H54 (cell line): ENCODE results near the gene REPIN1.

ENCODE experiments used
- DNase-seq: peaks from one replicate; pipeline ENCODE4 v3.0.0; 2011; ENCODE audit warnings: low spot score, mixed read lengths; ENCODE audit not compliant: insufficient read length
- FAIRE-seq: peaks from 3 replicates; lab custom pipeline; 2011; peaks lifted over from hg19 to GRCh38; lab: Jason Lieb, UNC
- POLR2A ChIP-seq: IDR thresholded peaks from 2 replicates; pipeline ENCODE4 v1.6.1; 2011; ENCODE audit warnings: low read depth, mild to moderate bottlenecking, low read length

REPIN1 gene

DNA sequence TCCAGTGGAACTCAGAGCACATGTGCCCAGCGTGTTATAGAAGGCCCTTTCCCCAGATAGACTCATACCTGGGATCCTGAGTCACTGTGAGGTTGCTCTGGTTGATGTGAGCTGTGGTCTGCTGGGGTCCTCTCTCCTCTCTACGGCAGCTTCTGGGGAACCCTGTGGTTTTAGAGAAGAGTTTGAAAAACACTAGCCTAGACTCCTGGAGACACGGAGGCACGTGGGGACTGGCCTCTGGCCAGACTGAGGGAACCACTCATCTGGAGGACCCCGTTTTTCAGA is 20.9 kb downstream of the REPIN1 start:
- DNase-seq (no peak), FAIRE-seq (no peak)
- TF ChIP-seq POLR2A: no peak

DNA sequence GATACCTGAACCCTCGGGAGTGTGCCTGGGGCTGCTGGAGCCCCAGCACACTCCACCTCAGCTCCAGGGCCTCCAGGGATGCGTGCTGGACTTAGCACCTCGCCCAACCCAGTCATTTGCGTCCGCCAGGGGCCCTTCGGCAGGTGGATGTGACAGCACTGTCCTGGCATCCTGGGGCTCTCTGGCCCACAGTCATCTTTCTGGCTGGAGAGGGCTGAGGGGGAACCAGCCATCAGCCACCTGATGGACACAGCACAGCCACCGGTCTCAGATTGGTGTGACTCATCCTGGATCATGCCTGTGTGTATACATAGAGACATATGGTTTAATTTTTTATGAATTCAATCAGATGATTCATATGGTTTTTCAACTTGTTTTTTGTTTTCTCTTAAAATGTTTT is 21.6 kb downstream of the REPIN1 start:
- TF ChIP-seq POLR2A: no peak
- no peak for FAIRE-seq
- DNase-seq: no peak

DNA sequence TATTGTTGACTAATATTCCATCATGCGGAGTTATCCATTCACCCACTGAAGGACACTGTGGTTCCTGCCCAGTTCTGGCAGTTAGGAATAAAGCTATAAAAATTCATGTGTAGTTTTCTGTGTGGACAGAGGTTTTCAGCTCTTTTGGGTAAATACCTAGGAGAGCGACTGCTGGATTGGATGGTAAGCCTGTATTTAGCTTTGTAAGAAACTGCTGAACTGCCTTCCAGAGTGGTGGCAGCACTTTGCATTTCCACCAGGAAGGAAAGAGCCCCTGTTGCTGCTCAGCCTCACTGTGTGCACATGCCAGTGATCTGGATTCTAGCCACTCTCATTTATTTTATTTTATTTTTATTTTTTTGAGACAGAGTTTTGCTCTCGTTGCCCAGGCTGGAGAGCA is 24.7 kb downstream of the REPIN1 start:
- TF ChIP-seq POLR2A: no peak
- no peak for DNase-seq
- no peak for FAIRE-seq

DNA sequence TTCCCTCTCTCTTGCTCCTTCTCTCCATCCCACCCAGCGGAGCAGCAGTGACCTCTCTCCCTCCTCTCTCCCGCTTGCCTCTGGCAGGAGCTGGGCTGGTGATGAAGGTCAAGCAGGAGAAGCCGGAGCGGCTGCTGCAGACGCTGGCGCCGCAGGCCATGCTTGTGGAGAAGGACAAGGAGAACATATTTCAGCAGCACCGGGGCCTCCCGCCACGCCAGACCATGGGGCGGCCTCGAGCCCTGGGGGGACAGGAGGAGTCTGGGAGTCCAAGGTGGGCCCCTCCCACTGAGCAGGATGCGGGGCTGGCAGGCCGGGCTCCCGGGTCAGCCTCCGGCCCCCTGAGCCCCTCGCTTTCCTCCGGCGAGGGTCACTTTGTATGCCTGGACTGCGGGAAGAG is 27.8 kb downstream of the REPIN1 start:
- FAIRE-seq (no peak), DNase-seq (no peak)
- TF ChIP-seq POLR2A: no peak

DNA sequence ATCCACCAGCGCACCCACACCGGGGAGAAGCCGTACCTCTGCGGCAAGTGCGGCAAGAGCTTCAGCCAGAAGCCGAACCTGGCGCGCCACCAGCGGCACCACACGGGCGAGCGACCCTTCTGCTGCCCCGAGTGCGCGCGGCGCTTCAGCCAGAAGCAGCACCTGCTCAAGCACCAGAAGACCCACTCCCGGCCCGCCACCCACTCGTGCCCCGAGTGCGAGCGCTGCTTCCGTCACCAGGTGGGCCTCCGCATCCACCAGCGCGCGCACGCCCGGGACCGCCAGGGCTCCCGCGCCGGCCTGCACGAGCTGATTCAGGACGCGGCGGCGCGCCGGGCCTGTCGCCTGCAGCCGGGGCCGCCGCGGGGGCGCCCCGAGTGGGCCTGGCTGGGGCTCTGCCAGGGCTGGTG is 28.2 kb downstream of the REPIN1 start:
- no peak for DNase-seq
- no peak for TF ChIP-seq POLR2A
- FAIRE-seq: no peak

DNA sequence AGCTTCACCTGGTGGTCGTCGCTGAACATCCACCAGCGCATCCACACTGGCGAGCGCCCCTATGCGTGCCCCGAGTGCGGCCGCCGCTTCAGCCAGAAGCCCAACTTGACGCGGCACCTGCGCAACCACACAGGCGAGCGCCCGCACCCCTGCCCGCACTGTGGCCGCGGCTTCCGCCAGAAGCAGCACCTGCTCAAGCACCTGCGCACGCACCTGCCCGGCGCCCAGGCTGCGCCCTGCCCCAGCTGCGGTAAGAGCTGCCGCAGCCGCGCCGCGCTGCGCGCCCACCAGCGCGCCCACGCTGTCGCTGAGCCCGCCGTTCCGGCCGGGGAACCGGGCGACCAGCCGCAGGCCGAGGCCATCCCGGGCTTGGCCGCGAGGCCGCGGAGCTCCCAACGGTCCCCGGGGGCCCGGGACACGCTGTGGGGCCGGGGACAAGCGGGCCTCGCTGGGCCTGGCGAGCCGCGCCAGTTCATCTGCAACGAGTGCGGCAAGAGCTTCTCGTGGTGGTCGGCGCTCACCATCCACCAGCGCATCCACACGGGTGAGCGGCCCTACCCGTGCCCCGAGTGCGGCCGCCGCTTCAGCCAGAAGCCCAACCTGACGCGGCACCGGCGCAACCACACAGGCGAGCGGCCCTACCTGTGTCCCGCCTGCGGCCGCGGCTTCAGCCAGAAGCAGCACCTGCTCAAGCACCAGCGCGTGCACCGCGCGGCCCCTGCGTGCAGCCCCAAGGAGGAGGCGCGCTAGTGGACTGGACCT is 28.9 kb downstream of the REPIN1 start:
- no peak for TF ChIP-seq POLR2A
- DNase-seq: no peak
- no peak for FAIRE-seq

DNA sequence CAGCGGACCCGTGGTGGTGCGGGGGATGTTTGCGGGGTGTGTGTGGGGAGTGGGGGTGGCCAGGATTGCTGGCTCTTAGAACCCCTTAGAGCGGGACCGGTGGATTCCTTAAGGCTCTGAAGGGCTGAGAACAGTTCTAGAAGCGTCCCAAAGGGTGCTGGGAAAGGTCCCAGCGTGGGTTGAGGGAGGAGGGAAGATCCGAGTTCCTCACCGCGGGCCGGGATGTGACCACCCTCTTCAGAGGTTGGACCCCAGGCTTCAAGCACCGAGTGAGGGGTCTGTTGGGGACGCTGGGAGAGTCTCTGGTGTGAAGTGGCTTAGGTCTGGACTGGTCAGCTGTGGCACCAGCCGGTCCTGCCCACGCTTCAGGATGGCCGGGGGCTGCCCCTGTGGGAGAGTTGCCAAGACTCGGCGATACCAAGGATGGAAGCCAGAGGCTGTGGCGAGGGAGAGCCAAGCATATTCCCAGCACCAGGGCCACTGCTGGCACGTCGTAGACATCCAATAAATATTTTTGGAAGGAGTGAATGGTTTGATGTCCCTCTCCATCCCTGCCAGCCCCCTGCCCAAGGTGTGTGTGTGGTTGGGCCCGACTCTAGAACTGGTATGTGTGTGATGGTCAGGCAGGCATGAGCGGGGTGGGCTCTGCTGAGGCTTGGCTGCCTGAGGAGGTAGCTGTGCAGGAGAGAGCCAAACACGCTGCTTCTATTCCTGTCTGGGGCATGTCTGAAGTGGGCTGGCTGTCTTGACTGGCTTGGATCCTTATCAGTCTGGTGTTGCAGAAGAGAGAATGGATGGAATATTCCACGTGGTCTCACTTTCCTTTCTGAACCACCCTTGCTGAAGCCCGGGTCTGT is 29.7 kb downstream of the REPIN1 start:
- FAIRE-seq (no peak), DNase-seq (no peak)

DNA sequence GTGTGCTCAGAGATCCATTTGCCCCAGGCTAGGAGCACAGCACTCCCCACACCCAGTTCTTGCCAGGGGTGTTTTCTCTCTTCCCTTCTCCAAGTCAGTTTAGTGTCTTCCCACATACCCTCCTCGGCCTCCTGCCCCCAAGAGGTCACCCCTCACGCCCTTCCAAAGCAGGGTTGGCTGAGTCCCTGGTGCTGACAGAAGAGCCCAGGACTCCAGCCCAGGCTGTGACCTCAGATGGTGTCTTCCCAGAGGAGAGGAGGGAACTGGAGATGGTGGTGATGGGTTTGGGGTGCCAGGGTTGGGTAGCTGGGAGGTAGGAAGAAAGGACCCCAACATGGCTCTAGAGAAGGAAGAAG is 30.3 kb downstream of the REPIN1 start:
- no peak for FAIRE-seq

More for the DNA sequence above, 29.7 kb downstream of the REPIN1 start:
- no peak for TF ChIP-seq POLR2A

DNA sequence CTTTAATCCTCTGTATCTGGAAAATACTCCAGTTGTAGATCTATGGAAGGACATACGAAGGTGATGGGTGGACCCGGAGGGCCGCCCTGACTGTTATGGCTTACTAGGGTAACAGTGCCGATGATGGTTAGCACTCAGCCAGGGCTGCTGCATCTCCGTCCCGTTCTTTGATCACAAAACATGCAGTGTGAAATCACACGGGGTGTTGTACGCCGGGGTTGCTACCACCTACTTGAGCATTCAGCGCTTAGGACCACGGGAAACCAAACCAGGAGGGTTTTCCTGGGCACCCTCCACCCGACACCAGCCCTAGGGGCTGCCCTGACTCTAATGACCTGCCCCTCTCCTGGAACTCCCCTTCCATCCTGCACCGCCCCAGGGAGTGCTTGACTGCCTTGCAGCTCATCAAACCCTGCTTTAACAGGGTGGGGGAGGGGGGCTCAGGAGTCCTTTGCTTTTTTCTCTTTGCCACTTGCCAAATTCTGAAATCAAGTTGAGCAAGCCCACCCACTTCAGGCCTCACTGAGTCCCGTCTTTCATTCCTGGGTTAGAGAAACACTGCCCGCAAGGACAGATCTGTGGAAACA is 30.9 kb downstream of the REPIN1 start:
- FAIRE-seq: no peak
- TF ChIP-seq POLR2A: no peak
- no peak for DNase-seq

More for the DNA sequence above, 30.3 kb downstream of the REPIN1 start:
- DNase-seq: no peak
- TF ChIP-seq POLR2A: no peak

DNA sequence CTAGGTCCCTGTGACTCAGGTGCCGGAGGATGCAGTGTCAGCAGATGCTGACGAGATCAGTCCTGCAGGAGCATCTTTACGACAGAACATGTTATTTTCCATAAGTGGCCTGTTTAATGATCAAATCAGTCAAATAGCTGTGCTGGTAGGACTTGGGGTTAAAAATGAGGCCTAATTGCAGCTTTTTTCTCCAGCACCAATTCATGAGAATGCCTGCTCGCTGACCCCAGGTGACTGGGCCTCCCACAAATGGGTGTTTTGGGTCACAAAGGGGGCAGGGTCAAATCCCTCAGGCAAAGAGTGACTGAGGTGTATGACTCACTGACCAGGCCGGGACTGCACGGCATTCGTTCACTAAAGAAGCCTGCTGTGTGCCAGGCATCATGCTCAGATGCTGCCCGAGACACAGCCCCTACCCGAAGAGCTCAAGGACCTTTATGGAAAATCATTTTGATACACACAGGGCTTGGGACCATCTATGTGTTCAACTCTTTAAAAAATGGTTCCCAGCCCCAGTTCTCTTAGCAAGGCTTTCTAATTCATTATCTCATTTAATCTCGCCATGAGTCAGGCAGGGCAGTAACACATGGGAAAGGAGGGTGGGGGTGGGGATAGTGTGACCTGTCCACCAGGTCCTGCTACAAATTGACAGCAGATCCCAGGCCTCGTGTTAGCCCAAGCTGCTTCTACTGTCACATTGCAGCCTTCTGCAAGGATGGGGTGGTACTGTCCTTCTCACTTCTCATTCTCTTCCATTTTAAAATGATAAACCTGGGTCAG is 31.6 kb downstream of the REPIN1 start:
- FAIRE-seq (no peak), DNase-seq (peak; percentile 84)
- TF ChIP-seq POLR2A: no peak

DNA sequence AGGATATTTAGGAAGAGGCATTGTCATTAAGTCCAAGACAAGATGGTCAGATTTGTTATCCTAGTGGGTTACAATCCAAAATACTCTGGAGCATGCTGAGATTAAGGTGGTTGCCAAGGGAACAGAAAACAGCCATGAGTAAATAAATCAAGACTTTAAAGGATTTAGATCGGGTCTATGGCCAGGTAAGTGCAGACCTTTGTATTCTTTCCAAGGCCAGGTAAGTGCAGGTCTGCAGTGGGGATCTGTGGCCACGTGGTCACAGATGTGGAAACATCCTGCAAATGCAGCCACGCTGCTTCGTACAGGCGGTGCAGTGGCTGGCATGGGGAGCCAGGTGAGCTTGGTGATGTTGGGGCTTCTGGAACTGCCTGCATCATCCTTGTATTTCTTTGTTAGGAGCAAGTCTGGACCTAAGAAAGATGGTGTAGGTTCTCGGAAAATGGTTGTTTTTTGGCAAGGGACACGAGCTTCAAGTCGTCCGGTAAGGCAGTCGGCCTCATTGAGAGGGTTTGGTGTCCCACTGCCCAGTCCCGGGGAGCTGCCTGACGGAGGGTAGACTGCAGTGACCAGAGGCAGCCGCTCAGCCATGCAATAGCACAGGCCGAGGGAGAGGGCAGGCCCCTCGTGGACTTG is 32.3 kb downstream of the REPIN1 start:
- FAIRE-seq (no peak), DNase-seq (no peak)
- no peak for TF ChIP-seq POLR2A

DNA sequence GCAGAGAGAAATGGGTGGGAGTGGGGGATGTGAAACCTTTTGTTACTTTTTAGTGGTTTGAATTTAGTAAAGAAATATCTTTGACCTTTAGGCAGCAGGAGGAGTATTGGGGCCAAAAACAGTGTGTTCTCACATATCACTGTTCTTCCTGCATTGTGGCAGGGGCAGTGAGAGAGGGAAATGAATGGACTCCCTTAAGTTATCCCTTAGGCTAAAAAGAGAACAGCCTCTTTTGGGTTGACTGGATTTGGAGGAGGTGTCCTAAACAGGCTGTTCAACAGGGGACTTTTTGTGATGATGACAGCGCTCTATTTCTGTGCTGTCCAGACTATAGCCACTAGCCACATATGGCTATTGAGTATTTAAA is 32.8 kb downstream of the REPIN1 start:
- TF ChIP-seq POLR2A: no peak
- FAIRE-seq: no peak
- no peak for DNase-seq

DNA sequence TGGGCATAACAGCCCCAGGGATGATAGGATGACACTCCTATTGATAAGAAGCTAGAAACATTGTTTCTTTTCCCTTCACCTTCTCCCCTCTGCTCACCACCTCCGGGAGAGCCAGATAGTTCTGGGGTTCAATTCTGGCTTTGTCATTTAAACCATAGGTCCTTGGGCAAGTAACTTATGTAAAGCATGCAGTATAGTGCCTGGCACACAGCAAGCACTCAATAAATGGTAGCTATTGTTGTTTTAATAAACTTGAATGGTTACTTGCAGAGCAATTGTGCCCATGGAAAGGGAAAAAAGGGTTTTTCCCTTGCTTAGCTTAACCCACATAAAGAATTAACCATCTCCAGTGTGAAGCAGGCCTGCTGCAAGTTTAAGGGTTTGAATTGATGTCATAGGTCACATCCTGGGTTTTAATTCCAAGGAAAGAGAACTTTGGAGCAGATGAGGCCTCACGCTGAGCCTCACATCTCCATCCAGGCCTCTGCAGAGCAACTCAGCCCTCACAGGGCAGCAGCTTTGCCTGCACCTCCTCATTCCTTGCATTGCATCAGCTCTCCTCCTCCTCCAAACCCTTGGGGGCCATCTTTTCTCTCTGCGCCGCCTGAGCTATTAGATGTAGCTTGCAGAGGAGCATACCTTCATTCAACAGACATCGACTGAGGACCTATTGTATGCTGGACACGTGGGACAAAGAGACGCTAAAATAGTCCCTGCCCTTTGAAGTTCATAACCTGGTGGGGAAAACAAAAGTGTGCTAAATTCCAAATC is 33.4 kb downstream of the REPIN1 start:
- FAIRE-seq: no peak
- no peak for DNase-seq

More for the DNA sequence above, 33.4 kb downstream of the REPIN1 start:
- no peak for TF ChIP-seq POLR2A
